Adrenal gland (tissue), 12 donors: Measurements from ENCODE around the gene POLR3A. TPM values are rescaled to one million over a fixed set of nuclear protein-coding genes. Genes with fewer than 3 reads are reported as not detected.
A peak's percentile ranks its signal among the peaks of the same experiment; 100 is the strongest.

ENCODE experiments used
- DNase-seq, 7 donors: peaks; one replicate each; pipeline ENCODE4 v3.0.0-alpha.2; 2019 to 2020
- H3K27ac ChIP-seq, 5 donors: fragments of 200-600 bp; sonication (generic) in 4 of 5; 1 replicate in 3 of 5; 2 replicates in 2 of 5; pipeline versions ENCODE4 v1.5.1 to v1.8.0; 2016 to 2020; ENCODE audit warnings: mild to moderate bottlenecking in 1 of 5
- H3K27me3 ChIP-seq: fragments of 200-600 bp; 2 replicates; pipeline ENCODE4 v1.8.0; 2021
- H3K36me3 ChIP-seq, 2 donors: fragments of 200-600 bp; replicated peaks in 1 of 2; 1 replicate in 1 of 2; 2 replicates in 1 of 2; pipeline versions ENCODE4 v1.5.1 to v1.8.0; 2018 to 2022
- H3K4me1 ChIP-seq, 2 donors: fragments of 200-600 bp; replicated peaks in 1 of 2; 1 replicate in 1 of 2; 2 replicates in 1 of 2; pipeline versions ENCODE4 v1.5.1 to v1.8.0; 2018 to 2021
- H3K4me3 ChIP-seq, 4 donors: fragments of 200-600 bp; sonication (generic) in 3 of 4; one replicate each; pipeline ENCODE4 v1.5.1; 2016 to 2018
- H3K9me3 ChIP-seq, 3 donors: fragments of 200-600 bp; sonication (generic) in 1 of 3; replicated peaks in 1 of 3; 1 replicate in 2 of 3; 2 replicates in 1 of 3; pipeline versions ENCODE4 v1.5.1 to v1.8.0; 2016 to 2021
- CTCF ChIP-seq, 6 experiments: fragments of 450-650 bp in 4 of 6; fragments of 200-600 bp in 2 of 6; sonication (generic) in 1 of 6; IDR thresholded peaks; 1 replicate in 5 of 6; 2 replicates in 1 of 6; pipeline versions ENCODE4 v1.5.1 to v1.8.0; 2016 to 2021; ENCODE audit warnings: antibody characterized with exemption in 6 of 6, mild to moderate bottlenecking in 2 of 6, moderate library complexity in 1 of 6
- POLR2A ChIP-seq, 2 donors: fragments of 450-650 bp; IDR thresholded peaks; one replicate each; pipeline ENCODE4 v1.6.1; 2017; ENCODE audit warnings: antibody characterized with exemption in 2 of 2, mild to moderate bottlenecking in 2 of 2, moderate library complexity in 1 of 2
- WGBS, 4 donors: extraction: QIAGEN DNeasy Blood & Tissue Kit in 2 of 4; methylation state at CpG; one replicate each; pipeline versions ENCODE4 v1.1.5 to v1.1.7; 2013 to 2017; 5-methylcytosine and 5-hydroxymethylcytosine counted together
- intact Hi-C, 2 donors: fragments of 100-400 bp; cut with DNase I; formaldehyde crosslinking; loops; one replicate each; pipeline versions ENCODE4 v1.14.1 to v1.15.0; 2022 to 2023
- polyA plus RNA-seq, 3 donors: library from polyadenylated mRNA; stranded (reverse); fragments of 200-250 nt in 2 of 3; fragments of 350-450 nt in 1 of 3; fragmentation: Illumina TruSeq in 1 of 3; extraction: RNeasy Lipid Tissue Mini Kit (QIAGEN cat#74804) in 1 of 3; gene quantifications; one replicate each; pipeline ENCODE4 v1.2.3, GENCODE V29; 2013 to 2014
- total RNA-seq, 9 donors: library from RNA; depleted of rRNA in 4 of 9; stranded (reverse); fragments of >200 nt in 4 of 9; fragments of 120-200 nt in 1 of 9; fragmentation: NEBNext Ultra II Directional in 1 of 9; extraction: Animal tissue kit (Norgen Biotek cat#: 25700) in 1 of 9; gene quantifications; one replicate each; pipeline versions ENCODE4 v1.1.0 to v1.2.4, GENCODE V29; 2013 to 2023
- donor health status: healthy with polysubstance abuse.
- donor health status: Bipolar disorder and iron deficiency.
- donor health status: DM: yes; HTN: yes; CAD: no.
- donor health status: DM: no; HTN: no; CAD: no.
- donor health status: DM: no; HTN: no; CAD: no.
- donor health status: DM: yes; HTN: yes; CAD: no.

POLR3A gene
- total and polyA plus RNA-seq, 12 donors = 6.8 to 18.4 (median 14.8) TPM

GRCh38 chr10:77946084-77946483 is 83.2 kb downstream of the POLR3A start:
- 47 to 59% (median 58%) methylated on average over 2 of the region's 2 CpGs for WGBS, 4 donors
- intact Hi-C loops = no loop called here
- Histone ChIP-seq H3K9me3 (peaks cover 0 to 4% (median 0%) of the 10 kb centered on the region in 3 donors), H3K27ac (no peak overlapping the region), H3K4me3 (no peak overlapping the region), H3K36me3 (no peaks in the 10 kb centered on the region), H3K4me1 (peaks cover 0 to 4% of the 10 kb centered on the region in 2 donors), H3K27me3 (no peaks in the 10 kb centered on the region)
- DNase-seq = no peak
- TF ChIP-seq POLR2A (IDR thresholded peaks at IDR 0.05) = no peak
- no peak for TF ChIP-seq CTCF (IDR thresholded peaks at IDR 0.05)

DNA sequence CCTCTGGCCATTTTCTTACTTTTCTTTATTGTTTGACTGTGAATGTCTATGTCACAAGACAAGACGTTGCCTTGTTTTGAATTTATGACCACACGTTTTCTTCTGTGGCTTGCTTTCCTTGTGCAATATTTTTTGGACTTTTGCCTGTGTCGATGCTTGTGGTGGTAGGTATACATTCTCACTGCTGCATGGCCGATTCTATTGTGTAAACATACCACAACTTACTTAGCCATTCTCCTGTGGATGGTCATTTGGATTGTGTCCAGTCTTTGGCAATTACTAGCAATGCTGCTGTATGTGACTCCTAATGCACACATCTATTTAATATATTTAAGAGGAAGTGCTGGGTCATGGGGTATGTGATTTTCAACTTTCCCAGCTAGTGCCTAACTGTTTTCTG is 84.8 kb downstream of the POLR3A start:
- intact Hi-C loops = no loop called here
- Histone ChIP-seq H3K27ac (no peak overlapping the region), H3K4me3 (no peak overlapping the region), H3K9me3 (no peaks in the 10 kb centered on the region), H3K4me1 (peaks cover 0 to 4% of the 10 kb centered on the region in 2 donors), H3K27me3 (no peaks in the 10 kb centered on the region), H3K36me3 (no peaks in the 10 kb centered on the region)
- DNase-seq = no peak
- WGBS, 4 donors = 41 to 52% (median 45%) methylated on average over 4 of the region's 4 CpGs
- TF ChIP-seq CTCF (IDR thresholded peaks at IDR 0.05) (no peak), POLR2A (IDR thresholded peaks at IDR 0.05) (no peak)

GRCh38 chr10:77943121-77943901 is 86.0 kb downstream of the POLR3A start:
- intact Hi-C loops = no loop called here
- no peaks in the 10 kb centered on the region for H3K27me3 ChIP-seq
- H3K9me3 ChIP-seq = no peaks in the 10 kb centered on the region
- H3K27ac ChIP-seq = no peak overlapping the region
- no peak for TF ChIP-seq CTCF (IDR thresholded peaks at IDR 0.05)
- TF ChIP-seq POLR2A (IDR thresholded peaks at IDR 0.05) = no peak
- DNase-seq = peak in 1 of 7 donors; percentile 21
- no peak overlapping the region for H3K4me3 ChIP-seq
- H3K36me3 ChIP-seq = no peaks in the 10 kb centered on the region
- H3K4me1 ChIP-seq = peaks cover 0 to 4% of the 10 kb centered on the region in 2 donors
- 69 to 72% (median 70%) methylated on average over 5 to 8 of the region's 8 CpGs for WGBS, 4 donors

GRCh38 chr10:77941790-77942189 is 87.5 kb downstream of the POLR3A start:
- H3K27me3 ChIP-seq = no peaks in the 10 kb centered on the region
- intact Hi-C loops = no loop called here
- H3K4me1 ChIP-seq = peaks cover 0 to 4% of the 10 kb centered on the region in 2 donors
- WGBS, 4 donors = 89 to 91% (median 90%) methylated on average over 6 of the region's 6 CpGs
- no peak overlapping the region for H3K4me3 ChIP-seq
- no peak overlapping the region for H3K27ac ChIP-seq
- no peaks in the 10 kb centered on the region for H3K9me3 ChIP-seq
- no peak for TF ChIP-seq CTCF (IDR thresholded peaks at IDR 0.05)
- TF ChIP-seq POLR2A (IDR thresholded peaks at IDR 0.05) = no peak
- H3K36me3 ChIP-seq = no peaks in the 10 kb centered on the region
- DNase-seq = no peak
